ENCODE measurements around the gene HMGXB4.

Gene HMGXB4

GRCh38 chr22:35323305-35323704 lies 66.0 kb downstream of the HMGXB4 start:
- no peak for FAIRE-seq
- DNase-seq (ENCODE audit: extremely low spot score, insufficient read length, low read depth), result no peak

DNA sequence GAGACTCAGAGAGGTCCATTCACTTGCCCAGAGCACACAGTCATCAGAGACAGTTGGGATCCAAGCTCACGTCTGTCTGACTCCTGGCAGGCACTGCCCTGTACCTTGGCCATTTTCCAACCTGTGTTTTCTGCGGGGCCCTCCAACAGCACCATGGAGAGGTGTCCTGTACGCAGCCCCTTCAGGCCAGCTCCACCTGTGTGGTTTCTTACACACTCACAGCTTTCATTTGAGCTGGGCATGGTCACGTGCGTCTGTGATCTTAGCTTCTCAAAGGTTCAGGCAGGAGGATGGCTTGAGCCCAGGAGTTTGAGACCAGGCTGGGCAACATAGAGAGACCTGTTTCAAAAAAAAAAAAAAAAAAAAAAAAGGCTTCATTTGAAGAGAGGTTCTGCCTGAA lies 66.8 kb downstream of the HMGXB4 start:
- FAIRE-seq (no peak), DNase-seq (ENCODE audit: extremely low spot score, insufficient read length, low read depth) (no peak)

DNA sequence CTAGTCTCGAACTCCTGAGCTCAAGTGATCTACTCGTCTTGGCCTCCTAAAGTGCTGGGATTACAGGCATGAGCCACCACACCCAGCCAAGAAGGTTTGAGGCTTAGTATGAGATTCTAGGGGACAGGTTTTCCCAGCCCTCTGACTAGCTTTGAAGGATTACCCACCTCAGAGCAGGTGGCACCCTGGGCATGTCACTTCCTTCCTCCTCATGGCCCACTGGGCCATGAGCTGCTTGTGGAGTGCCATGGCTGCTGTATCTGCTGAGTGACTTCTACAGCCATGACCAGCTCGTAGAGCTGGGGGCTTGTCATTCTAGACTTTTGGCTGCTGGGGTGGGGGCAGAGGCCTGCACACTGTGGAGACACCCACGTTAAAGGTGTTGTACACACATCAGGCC lies 67.5 kb downstream of the HMGXB4 start:
- no peak for FAIRE-seq
- DNase-seq (ENCODE audit: extremely low spot score, insufficient read length, low read depth), result no peak

- no peak for FAIRE-seq
- DNase-seq (ENCODE audit: extremely low spot score, insufficient read length, low read depth), result no peak
Measured at GRCh38 chr22:35325209-35325608, 67.9 kb downstream of the HMGXB4 start.

- FAIRE-seq (no peak), DNase-seq (ENCODE audit: extremely low spot score, insufficient read length, low read depth) (no peak)
Measured at GRCh38 chr22:35326854-35327562, 69.7 kb downstream of the HMGXB4 start.

GRCh38 chr22:35327690-35328471 lies 70.6 kb downstream of the HMGXB4 start:
- FAIRE-seq (no peak), DNase-seq (ENCODE audit: extremely low spot score, insufficient read length, low read depth) (no peak)

GRCh38 chr22:35328472-35328885 lies 71.2 kb downstream of the HMGXB4 start:
- DNase-seq (ENCODE audit: extremely low spot score, insufficient read length, low read depth), result no peak
- no peak for FAIRE-seq

DNA sequence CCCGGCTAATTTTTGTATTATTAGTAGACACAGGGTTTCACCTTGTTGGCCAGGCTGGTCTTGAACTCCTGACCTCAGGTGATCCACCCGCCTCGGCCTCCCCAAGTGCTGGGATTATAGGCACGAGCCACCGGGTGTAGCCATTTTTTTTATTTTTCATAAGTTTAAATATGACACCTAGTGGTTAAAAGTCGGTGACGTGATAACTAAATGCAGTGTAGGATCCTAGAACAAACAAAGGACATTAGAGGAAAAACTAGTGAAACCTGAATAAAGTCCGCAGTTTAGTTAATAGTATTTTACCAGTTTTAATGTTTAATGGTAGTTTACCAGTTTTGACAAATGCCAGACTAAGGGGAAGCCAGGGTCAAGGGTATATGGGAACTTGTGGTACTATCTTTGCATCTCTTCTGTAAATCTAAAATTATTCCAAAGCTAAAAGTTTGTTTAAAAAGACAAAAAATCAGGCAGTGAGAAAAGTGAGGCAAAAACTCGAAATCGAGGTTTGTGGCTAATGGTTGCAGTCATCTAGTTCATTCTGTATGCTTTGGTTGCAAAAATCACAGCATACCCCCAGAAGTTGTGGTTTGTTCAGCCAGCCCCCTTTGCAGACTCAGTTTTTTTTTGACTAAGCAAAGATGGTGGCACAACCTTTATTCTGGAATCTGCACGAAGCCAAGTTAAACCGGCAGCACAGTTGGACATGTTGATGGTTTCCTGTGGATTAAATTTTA lies 72.0 kb downstream of the HMGXB4 start:
- DNase-seq (ENCODE audit: extremely low spot score, insufficient read length, low read depth) (no peak), FAIRE-seq (no peak)

DNA sequence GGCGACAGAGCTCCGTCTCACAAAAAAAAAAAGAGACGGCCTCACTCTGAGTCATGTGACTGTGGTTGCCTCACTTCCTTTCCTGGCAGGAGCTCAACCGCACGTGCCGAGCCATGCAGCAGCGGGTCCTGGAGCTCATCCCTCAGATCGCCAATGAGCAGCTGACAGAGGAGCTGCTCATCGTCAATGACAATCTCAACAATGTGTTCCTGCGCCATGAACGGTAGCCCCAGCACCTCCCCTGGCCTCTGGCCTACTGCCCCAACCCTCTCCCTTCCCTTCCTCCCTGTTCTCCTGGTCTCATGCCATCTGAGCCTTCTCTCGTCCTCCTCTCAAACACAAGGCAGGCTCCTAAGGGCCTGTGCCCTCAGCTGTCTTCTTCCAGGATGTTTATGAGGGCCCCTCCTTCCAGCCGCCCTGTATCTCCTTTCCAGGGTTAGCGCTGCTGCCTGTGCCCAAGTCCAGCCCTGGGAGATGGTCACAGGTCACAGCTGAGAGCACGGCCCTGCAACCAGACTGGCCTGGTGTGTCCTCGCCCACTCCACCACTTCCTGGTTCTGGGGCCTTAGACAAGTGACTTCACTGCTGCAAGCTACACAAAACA lies 73.1 kb downstream of the HMGXB4 start:
- no peak for FAIRE-seq
- DNase-seq (ENCODE audit: extremely low spot score, insufficient read length, low read depth), result no peak

DNA sequence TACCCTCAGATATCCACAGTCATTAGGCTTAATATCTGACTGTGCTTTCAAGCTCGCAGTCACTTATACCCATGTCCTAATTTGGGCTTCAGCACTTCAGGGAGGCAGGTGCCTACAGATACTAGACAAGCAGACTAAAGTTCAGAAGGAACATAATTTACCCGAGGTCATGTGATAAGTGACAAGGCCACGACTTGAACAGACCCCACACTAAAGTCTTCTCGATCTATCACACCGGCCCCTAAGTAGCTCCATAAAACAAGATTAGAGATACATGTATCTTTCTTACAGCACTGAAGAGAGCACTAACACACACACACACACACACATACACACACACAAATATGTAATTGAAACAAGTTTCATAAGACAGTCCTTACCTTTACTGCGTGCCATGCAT lies 75.0 kb downstream of the HMGXB4 start:
- DNase-seq (ENCODE audit: extremely low spot score, insufficient read length, low read depth) (no peak), FAIRE-seq (no peak)

GRCh38 chr22:35333220-35333619 lies 75.9 kb downstream of the HMGXB4 start:
- no peak for FAIRE-seq

DNA sequence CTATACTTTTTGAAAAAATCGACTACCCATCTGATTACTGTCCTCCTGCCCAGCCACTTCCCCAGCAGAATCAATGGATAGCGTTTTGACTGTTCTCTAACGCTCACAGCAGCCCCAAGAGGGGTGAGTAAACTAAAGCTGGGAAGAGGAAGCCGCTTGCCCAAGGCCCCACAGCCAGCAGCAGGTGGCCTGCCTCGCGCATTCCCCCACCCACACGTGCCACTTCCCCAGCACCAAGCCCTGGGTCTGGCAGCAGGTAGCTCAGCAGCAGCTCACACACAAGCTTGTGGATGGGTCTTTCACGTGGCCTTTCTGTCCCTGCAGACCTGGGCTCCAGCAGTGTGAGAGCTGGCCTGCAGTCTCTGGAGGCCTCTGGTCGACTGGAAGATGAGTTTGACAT lies 76.7 kb downstream of the HMGXB4 start:
- DNase-seq (ENCODE audit: extremely low spot score, insufficient read length, low read depth) (no peak), FAIRE-seq (no peak)

More at GRCh38 chr22:35333220-35333619, 75.9 kb downstream of the HMGXB4 start:
- no peak for DNase-seq (ENCODE audit: extremely low spot score, insufficient read length, low read depth)

GRCh38 chr22:35335468-35335867 lies 78.2 kb downstream of the HMGXB4 start:
- no peak for FAIRE-seq
- DNase-seq (ENCODE audit: extremely low spot score, insufficient read length, low read depth), result no peak

- FAIRE-seq, result no peak
Measured at GRCh38 chr22:35335936-35336781, 78.9 kb downstream of the HMGXB4 start.

DNA sequence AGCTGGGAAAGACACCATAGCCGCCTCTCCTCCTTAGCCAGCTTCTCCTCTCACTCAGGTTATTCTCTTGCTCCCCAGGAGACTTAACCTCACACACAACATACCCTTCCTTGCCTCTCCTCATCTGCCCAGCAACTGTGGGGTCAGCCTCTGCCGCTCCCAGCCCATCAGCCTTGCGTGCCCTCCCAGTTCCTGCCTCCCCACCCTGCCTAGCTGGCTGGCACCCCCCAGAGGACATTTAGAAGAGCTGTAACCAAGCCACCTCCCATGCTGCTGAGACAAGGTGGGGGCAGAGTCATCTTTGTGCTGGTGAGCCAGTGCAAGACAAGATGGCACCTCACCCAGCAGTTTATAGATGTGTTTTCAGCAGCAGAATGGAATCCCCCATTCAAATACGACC lies 80.6 kb downstream of the HMGXB4 start:
- no peak for DNase-seq (ENCODE audit: extremely low spot score, insufficient read length, low read depth)
- FAIRE-seq, result no peak

More at GRCh38 chr22:35335936-35336781, 78.9 kb downstream of the HMGXB4 start:
- no peak for DNase-seq (ENCODE audit: extremely low spot score, insufficient read length, low read depth)

GRCh38 chr22:35341090-35341874 lies 84.0 kb downstream of the HMGXB4 start:
- FAIRE-seq (no peak), DNase-seq (ENCODE audit: extremely low spot score, insufficient read length, low read depth) (no peak)

- no peak for FAIRE-seq
- DNase-seq (ENCODE audit: extremely low spot score, insufficient read length, low read depth), result no peak
Measured at GRCh38 chr22:35342390-35342789, 85.1 kb downstream of the HMGXB4 start.

DNA sequence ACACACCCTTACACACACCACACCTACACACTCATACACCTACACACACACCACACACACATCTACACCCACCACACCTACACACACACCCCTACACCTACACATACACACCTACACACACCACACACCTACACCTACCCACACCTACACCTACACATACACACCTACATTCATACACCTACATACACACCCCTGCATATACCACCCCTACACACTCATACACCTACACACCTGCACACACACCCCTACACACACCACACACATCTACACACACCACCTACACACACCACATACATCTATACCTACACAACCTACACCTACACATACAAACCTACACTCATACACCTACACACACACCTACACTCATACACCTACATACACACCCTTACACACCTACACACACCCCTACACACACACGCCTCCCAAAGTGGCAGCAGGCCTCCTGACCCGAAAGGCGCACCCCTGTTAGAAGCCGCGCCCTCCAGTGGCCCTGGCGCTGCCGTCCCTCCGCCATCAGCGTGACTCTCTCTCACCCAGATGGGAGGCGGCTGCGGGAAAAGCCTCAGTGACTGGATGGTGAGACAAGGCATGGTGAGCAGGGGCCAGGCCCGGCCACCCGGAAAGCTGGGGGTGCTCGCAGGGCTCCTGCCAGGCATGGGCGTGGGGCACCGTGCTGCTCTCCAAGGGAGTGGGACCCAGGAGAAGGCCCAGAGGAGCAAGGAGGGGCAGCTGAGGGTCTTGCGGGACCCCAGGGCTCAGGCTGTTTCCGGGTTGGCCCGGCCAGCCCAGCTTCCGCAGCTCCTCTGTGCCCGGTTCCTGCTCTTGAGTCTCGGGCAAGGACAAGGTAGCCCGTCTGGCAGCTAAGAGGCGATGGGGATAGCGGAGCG lies 86.6 kb downstream of the HMGXB4 start:
- no peak for DNase-seq (ENCODE audit: extremely low spot score, insufficient read length, low read depth)
- FAIRE-seq, result peak; percentile 45

Data from GM18507 (cell line).